Stimulated activated naive CD4-positive, alpha-beta T cell treated with Interleukin-2 at 50 U/mL for 16 hours (primary cell): Measurements from ENCODE around the gene APOA5.
"Not testable (repeated sequence)": the region's sequence is repeated elsewhere in the genome, so short reads cannot be mapped to it uniquely, and the experiment has no call there.

Source experiments
- DNase-seq: peaks from one replicate; lab custom pipeline; 2025; lab: John Stamatoyannopoulos, UW

APOA5 gene

GRCh38 chr11:116773203-116774097 lies 18.2 kb downstream of the APOA5 start:
- DNase-seq = no peak

- peak; percentile 93 for DNase-seq
These were observed 19.1 kb downstream of the APOA5 start, which contains the start of gene BUD13 for GRCh38 chr11:116772443-116773202. Gene BUD13, minus strand, starts transcription at chr11:116772987. Its CDS starts 23 bp downstream, at chr11:116772964.

GRCh38 chr11:116771935-116772334 lies 19.7 kb downstream of the APOA5 start:
- no peak for DNase-seq

DNA sequence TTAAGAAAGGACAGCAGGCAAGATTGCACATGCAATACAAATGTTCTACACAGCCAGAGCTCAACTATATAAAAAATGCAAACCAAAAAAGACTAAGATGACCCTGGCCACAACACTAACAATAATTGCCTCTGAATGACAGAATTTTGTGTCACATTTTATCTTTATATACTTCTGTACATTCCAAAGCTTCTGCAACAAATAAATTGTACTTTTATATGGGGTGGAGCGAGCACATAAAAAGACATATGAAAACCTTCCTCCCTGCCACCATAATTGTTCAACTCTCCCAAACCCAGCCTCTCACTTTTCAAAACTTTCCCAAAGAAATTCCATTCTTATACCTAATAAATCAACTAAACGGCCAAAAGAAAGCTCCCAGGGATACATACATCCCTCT lies 29.5 kb downstream of the APOA5 start:
- DNase-seq = no peak

DNA sequence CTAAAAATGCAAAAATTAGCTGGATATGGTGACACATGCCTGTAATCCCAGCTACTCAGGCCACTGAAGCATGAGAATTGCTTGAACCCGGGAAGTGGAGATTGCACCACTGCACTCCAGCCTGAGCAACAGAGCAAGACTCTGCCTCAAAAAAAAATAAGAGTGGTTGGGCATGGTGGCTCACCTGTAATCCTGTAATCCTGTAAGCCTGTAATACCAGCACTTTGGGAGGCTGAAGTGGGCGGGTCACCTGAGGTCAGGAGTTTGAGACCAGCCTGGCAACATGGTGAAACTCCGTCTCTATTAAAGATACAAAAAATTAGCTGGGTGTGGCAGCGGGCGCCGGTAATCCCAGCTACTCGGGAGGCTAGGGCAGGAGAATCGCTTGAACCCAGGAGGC lies 35.6 kb downstream of the APOA5 start:
- DNase-seq = not testable (repeated sequence)

- DNase-seq = no peak
These were observed 41.5 kb downstream of the APOA5 start for GRCh38 chr11:116750070-116750718.

DNA sequence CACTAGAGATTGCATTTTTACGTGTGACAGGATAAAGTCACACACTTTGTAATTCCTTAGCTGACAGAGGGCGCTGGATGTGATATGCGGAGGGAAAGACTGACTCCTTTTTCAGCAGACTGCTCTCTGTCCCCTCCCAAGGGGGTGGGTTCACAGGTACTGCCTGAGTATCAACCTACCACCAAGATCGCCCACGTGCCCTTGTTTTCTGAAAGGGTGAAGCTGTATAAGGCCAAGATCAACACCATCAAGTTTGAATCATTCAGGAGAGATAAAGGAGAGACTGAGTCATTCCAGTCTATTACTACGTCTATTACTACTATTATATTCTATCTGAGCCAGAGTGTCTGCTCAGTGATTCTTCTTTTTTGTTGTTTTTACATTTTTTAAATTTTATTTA lies 49.6 kb downstream of the APOA5 start:
- DNase-seq = no peak

DNA sequence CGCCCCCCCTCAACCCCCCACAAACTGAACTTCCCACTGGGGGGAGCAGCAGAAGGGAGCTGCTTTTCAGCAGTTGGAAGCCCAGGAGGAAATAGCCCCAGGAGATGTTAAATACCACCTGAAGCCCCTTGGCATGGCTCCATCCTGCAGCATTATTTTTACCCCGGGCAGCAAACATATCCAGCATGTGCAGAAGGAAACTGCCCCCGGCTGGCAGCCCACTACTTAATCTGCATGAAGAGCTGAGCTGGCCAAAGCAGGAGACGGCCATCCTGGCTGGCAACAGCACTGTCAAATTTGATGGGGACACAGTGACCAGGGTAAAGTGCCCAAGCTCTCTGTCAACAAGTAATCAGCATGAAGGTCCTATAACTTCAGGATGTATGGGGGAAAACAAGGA lies 50.9 kb downstream of the APOA5 start:
- no peak for DNase-seq
